Endometrium (tissue), 2 donors: Measurements from ENCODE around the gene CRACDL.

Source experiments
- FAIRE-seq: peaks from 2 replicates; lab custom pipeline; 2012; peaks lifted over from hg19 to GRCh38; lab: Jason Lieb, UNC
- donor health status: control.
- donor health status: control.

CRACDL gene, protein sequence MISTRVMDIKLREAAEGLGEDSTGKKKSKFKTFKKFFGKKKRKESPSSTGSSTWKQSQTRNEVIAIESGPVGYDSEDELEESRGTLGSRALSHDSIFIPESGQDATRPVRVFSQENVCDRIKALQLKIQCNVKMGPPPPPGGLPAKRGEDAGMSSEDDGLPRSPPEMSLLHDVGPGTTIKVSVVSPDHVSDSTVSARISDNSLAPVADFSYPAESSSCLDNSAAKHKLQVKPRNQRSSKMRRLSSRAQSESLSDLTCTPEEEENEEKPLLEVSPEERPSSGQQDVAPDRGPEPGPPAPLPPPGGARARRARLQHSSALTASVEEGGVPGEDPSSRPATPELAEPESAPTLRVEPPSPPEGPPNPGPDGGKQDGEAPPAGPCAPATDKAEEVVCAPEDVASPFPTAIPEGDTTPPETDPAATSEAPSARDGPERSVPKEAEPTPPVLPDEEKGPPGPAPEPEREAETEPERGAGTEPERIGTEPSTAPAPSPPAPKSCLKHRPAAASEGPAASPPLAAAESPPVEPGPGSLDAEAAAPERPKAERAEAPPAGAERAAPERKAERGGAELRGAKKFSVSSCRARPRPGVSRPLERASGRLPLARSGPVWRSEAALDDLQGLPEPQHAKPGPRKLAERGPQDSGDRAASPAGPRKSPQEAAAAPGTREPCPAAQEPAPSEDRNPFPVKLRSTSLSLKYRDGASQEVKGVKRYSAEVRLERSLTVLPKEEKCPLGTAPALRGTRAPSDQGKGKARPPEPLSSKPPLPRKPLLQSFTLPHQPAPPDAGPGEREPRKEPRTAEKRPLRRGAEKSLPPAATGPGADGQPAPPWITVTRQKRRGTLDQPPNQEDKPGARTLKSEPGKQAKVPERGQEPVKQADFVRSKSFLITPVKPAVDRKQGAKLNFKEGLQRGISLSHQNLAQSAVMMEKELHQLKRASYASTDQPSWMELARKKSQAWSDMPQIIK

DNA sequence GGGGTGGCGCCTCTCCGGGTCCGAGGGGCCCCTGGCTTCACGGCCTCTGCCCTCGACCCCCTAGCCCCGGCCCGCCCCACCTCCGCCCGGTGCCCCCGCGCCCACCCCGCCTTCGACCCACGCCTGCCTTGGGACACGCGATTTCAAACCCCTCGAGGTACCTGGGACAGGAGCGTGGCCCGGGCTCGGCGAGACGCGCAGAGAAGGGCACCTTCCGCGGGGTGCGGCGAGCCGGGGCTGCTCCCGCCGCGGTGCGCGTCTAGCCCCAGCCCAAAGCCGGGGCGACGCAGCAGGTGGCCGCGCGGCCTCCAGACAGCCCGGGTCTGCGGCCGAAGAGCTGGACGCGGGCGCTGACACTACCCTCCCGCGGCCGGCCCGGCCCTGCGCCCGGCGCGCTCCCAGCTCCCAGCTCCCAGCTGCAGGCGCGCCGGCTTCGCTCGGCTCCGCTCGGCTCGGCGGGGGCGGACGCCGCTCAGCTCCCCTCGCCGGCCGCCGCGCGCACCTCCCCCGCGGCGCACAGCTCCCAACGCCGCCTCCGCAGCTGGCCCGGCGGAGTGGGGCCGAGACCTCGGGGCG, at the start of gene CRACDL:
TSS of gene CRACDL (minus strand) at position 449 of the 576 bp plus-strand sequence. CDS start 89,425 bp downstream, outside the sequence.
- no peak for FAIRE-seq

GRCh38 chr2:98975611-98976010, 39.6 kb upstream of the CRACDL start:
- FAIRE-seq: no peak

GRCh38 chr2:98972582-98973167, 36.6 kb upstream of the CRACDL start:
- FAIRE-seq: no peak

DNA sequence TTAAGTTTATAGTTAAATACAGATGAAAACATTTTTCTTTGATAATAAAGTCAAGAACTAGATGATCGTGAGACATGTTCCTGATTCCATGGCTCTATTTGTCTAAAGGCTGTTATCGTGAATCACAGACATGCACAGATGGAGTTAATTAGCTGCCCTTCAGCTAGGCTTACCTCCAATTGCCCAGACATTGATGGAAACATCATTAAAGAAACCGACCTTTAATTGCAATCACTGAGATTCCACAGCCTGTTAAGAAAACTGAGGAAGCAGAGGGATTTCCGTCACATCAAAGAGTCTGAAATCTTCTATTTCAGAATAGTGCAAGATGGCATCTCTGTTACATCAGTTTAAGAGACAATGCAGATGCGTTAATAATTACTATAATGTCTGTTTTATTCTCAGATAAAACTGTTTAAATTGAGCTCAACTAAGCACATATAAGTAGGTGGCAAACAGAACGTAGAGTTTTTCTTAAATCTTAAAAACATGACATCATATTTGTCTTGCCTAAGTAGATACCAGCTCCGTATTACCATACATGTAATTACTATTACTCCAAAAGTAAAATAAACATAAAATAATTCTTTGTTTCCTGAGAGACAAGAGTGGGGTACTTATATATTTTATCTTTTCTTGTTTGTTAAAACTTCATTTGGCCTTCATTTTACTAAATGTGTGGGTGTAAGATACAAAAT, 23.9 kb upstream of the CRACDL start:
- FAIRE-seq: no peak

- no peak for FAIRE-seq
Measured at GRCh38 chr2:98952966-98953365, 16.9 kb upstream of the CRACDL start.

- FAIRE-seq: no peak
Measured at GRCh38 chr2:98948956-98949739, 13.1 kb upstream of the CRACDL start.

- FAIRE-seq: no peak
Measured at GRCh38 chr2:98947554-98947953, 11.5 kb upstream of the CRACDL start.

DNA sequence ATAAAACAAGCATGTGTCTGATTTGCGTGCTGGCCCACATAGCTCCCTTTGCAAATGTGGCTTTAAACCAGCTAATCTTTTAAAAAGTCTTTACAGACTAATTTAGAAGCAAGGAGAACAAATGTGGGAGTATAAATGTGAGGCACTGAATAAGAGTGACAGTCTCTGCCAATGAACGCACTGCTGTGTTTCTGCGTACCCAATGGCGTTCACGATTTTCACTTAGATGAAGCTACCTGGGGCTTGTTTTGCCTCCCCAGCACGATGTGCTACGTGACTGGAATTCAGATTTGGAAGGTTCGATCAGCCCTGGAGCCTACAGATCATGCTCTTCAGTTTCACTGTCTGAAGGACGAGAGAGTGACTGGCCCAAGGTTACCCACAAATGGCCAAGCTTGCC, 10.8 kb upstream of the CRACDL start:
- no peak for FAIRE-seq

DNA sequence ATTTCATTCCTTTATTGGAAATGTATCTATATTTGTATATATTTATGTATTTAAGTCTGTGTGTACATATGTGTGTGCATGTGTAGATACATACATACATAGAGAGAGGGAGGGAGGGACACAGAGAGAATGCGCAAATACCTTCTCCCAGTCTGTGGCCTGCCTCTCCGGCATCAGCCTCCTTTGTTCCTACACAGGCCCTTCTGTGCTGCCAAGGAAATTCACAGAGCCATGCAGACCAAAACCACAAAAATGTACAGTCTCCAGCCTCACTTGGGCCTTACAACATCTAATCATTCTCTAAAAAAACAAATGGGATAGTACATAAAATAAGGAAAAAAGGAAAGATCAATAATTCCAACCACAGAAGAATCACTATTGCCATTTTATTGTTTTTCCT, 8.8 kb upstream of the CRACDL start:
- no peak for FAIRE-seq

GRCh38 chr2:98940102-98940501, 4.1 kb upstream of the CRACDL start:
- no peak for FAIRE-seq

GRCh38 chr2:98937906-98938305, 1.9 kb upstream of the CRACDL start:
- no peak for FAIRE-seq

DNA sequence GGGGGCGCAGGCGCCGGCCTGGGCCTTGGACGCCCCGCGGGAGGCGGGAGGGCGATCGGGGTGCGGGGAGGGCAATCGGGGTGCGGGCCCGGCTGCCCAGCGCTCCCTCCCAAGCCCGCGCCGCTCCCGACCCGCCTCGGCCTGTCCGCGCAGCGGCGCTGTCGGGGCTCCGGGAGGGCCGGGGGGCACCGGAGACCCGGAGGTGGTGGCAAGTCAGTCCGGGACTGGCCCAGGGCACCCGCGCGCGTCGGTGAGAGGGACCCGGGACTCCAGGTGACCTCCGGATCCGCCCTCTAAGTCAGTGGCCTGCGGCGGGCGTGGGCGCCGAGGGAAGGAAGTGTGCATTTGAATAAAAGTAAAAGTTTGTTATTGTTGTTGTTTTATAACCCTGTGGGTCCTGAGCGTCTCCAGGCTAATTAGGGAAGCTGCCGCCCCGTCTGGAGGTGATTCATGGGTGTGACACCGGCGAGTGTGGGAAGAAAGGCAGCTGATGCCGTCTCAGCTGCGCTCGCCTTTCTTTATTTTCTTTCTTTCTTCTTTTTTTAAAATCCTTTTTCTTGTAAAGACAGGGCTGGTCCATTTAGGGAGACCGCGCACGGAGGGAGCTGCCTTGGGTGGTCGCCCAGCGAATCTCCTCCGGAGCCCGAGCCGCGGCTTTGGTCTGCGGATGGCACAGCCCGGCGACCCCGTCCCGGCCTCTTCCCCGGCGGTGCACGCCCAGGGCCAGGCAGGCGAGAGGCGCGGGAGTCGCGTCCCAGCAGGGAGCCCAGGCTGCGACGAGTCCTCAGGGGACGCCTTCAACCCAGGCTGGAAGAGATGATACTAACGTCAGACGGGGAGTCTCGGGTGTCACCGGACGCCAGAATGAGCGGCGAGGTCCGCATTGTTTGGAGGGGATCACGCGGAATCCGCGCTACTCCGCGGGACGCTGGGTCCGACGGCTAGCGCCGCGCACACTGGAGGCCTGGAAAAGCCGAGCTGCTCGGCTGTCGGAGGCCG, 627 bp upstream of the CRACDL start:
- no peak for FAIRE-seq

- FAIRE-seq: no peak
Measured at GRCh38 chr2:98935111-98935770, 784 bp downstream of the CRACDL start.

- FAIRE-seq: no peak
Measured at GRCh38 chr2:98932778-98933343, 3.2 kb downstream of the CRACDL start.

GRCh38 chr2:98932164-98932563, 3.9 kb downstream of the CRACDL start:
- no peak for FAIRE-seq

GRCh38 chr2:98931596-98931995, 4.4 kb downstream of the CRACDL start:
- no peak for FAIRE-seq

GRCh38 chr2:98929920-98930319, 6.1 kb downstream of the CRACDL start:
- no peak for FAIRE-seq

GRCh38 chr2:98928242-98928641, 7.8 kb downstream of the CRACDL start:
- no peak for FAIRE-seq

DNA sequence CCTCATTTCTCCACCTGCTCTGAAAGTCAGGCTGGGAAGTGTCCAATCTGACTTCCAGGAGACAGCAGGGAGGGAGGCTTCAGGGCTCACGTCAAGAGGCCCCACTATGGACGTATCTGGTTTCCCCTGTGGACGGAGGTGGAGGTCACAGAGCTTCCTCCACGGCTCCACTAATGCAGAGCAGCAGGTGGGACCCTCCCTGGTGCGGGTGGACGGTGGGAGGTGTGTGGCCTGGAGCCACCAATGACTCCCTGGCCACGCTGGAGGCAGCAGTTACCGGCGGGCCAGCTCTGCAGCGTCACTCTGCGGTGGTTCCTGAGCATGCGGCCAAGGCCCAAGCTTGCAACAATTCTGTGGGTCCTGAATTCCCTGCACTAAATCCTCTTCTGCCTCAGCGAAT, 9.0 kb downstream of the CRACDL start:
- FAIRE-seq: no peak
